MG63 (cell line): Measurements from ENCODE around the gene SCNN1B. TPM values are rescaled to one million over a fixed set of nuclear protein-coding genes. Genes with fewer than 3 reads are reported as not detected.
"Not testable (repeated sequence)": the region's sequence is repeated elsewhere in the genome, so short reads cannot be mapped to it uniquely, and the experiment has no call there.

Experiments used
- DNase-seq: peaks from one replicate; pipeline ENCODE4 v3.0.0-alpha.2; 2020
- H3K27me3 ChIP-seq: fragments of 250-450 bp; sonication (Bioruptor Pico); 2 replicates; pipeline ENCODE4 v1.5.1; 2020; ENCODE audit warnings: mild to moderate bottlenecking, moderate library complexity
- H3K36me3 ChIP-seq: fragments of 250-450 bp; sonication (Bioruptor Pico); 2 replicates; pipeline ENCODE4 v1.5.1; 2020; ENCODE audit warnings: mild to moderate bottlenecking, moderate library complexity
- H3K4me3 ChIP-seq: fragments of 250-450 bp; sonication (Bioruptor Pico); 2 replicates; pipeline ENCODE4 v1.5.1; 2020; ENCODE audit warnings: mild to moderate bottlenecking, moderate library complexity
- H3K9me3 ChIP-seq: fragments of 250-450 bp; sonication (Bioruptor Pico); 2 replicates; pipeline ENCODE4 v1.5.1; 2020; ENCODE audit warnings: mild to moderate bottlenecking, moderate library complexity
- total RNA-seq: library from RNA; depleted of rRNA; stranded (reverse); fragments of >200 nt; shearing (Covaris generic); gene quantifications from 2 replicates; pipeline ENCODE4 v1.2.3, GENCODE V29; 2014; ENCODE audit warnings: low replicate concordance

The SCNN1B gene
- total RNA-seq, 1 experiment from 2014 or later: not detected

- Histone ChIP-seq H3K9me3 (no peaks in the 10 kb centered on the region), H3K36me3 (no peaks in the 10 kb centered on the region), H3K27me3 (no peaks in the 10 kb centered on the region), H3K4me3 (no peak overlapping the region)
- no peak for DNase-seq
Measured at GRCh38 chr16:23356941-23357340, 54.8 kb downstream of the SCNN1B start.

GRCh38 chr16:23357761-23358290 is 55.7 kb downstream of the SCNN1B start:
- Histone ChIP-seq H3K9me3 (no peaks in the 10 kb centered on the region), H3K36me3 (no peaks in the 10 kb centered on the region), H3K4me3 (no peak overlapping the region), H3K27me3 (no peaks in the 10 kb centered on the region)
- DNase-seq: no peak

- Histone ChIP-seq H3K9me3 (no peaks in the 10 kb centered on the region), H3K27me3 (no peaks in the 10 kb centered on the region), H3K4me3 (no peak overlapping the region), H3K36me3 (no peaks in the 10 kb centered on the region)
- no peak for DNase-seq
Measured at GRCh38 chr16:23359092-23359760, 57.1 kb downstream of the SCNN1B start.

- no peak overlapping the region for H3K4me3 ChIP-seq
- H3K9me3 ChIP-seq: no peaks in the 10 kb centered on the region
- no peaks in the 10 kb centered on the region for H3K27me3 ChIP-seq
- no peak for DNase-seq
- H3K36me3 ChIP-seq: no peaks in the 10 kb centered on the region
Measured at GRCh38 chr16:23362460-23363317, 60.6 kb downstream of the SCNN1B start.

GRCh38 chr16:23365602-23366240 is 63.6 kb downstream of the SCNN1B start:
- no peaks in the 10 kb centered on the region for H3K36me3 ChIP-seq
- peaks cover 2% of the 10 kb centered on the region; the same call in 1 of the 2 replicates for H3K27me3 ChIP-seq
- H3K4me3 ChIP-seq: no peak overlapping the region
- no peaks in the 10 kb centered on the region for H3K9me3 ChIP-seq
- DNase-seq: no peak

- H3K4me3 ChIP-seq, DNase-seq, H3K27me3 ChIP-seq, H3K9me3 ChIP-seq, H3K36me3 ChIP-seq: not testable (repeated sequence)
Measured at GRCh38 chr16:23366341-23366740, 64.2 kb downstream of the SCNN1B start.

- H3K4me3 ChIP-seq: no peak overlapping the region
- H3K9me3 ChIP-seq: no peaks in the 10 kb centered on the region
- no peak for DNase-seq
- H3K27me3 ChIP-seq: peaks cover 2% of the 10 kb centered on the region; the same call in 1 of the 2 replicates
- H3K36me3 ChIP-seq: no peaks in the 10 kb centered on the region
Measured at GRCh38 chr16:23367564-23367963, 65.5 kb downstream of the SCNN1B start.

GRCh38 chr16:23367988-23368387 is 65.9 kb downstream of the SCNN1B start:
- no peak for DNase-seq
- no peaks in the 10 kb centered on the region for H3K36me3 ChIP-seq
- no peaks in the 10 kb centered on the region for H3K9me3 ChIP-seq
- peaks cover 2% of the 10 kb centered on the region; the same call in 1 of the 2 replicates for H3K27me3 ChIP-seq
- no peak overlapping the region for H3K4me3 ChIP-seq

GRCh38 chr16:23368469-23368868 is 66.4 kb downstream of the SCNN1B start:
- H3K9me3 ChIP-seq: no peaks in the 10 kb centered on the region
- no peak for DNase-seq
- H3K36me3 ChIP-seq: no peaks in the 10 kb centered on the region
- peaks cover 2% of the 10 kb centered on the region; the same call in 1 of the 2 replicates for H3K27me3 ChIP-seq
- no peak overlapping the region for H3K4me3 ChIP-seq

GRCh38 chr16:23369416-23369815 is 67.3 kb downstream of the SCNN1B start:
- DNase-seq: no peak
- peaks cover 2% of the 10 kb centered on the region; the same call in 1 of the 2 replicates for H3K27me3 ChIP-seq
- H3K4me3 ChIP-seq: no peak overlapping the region
- no peaks in the 10 kb centered on the region for H3K36me3 ChIP-seq
- H3K9me3 ChIP-seq: no peaks in the 10 kb centered on the region

- H3K9me3 ChIP-seq: no peaks in the 10 kb centered on the region
- DNase-seq: no peak
- H3K4me3 ChIP-seq: no peak overlapping the region
- peaks cover 2% of the 10 kb centered on the region; the same call in 1 of the 2 replicates for H3K27me3 ChIP-seq
- no peaks in the 10 kb centered on the region for H3K36me3 ChIP-seq
Measured at GRCh38 chr16:23371368-23371767, 69.3 kb downstream of the SCNN1B start.

GRCh38 chr16:23373436-23374219 is 71.5 kb downstream of the SCNN1B start:
- Histone ChIP-seq H3K27me3 (peaks cover under 1% of the 10 kb centered on the region; the same call in 1 of the 2 replicates), H3K36me3 (no peaks in the 10 kb centered on the region), H3K9me3 (no peaks in the 10 kb centered on the region), H3K4me3 (no peak overlapping the region)
- no peak for DNase-seq

- no peak for DNase-seq
- H3K27me3 ChIP-seq: no peaks in the 10 kb centered on the region; the same call in 1 of the 2 replicates
- H3K36me3 ChIP-seq: no peaks in the 10 kb centered on the region
- no peak overlapping the region for H3K4me3 ChIP-seq
- no peaks in the 10 kb centered on the region for H3K9me3 ChIP-seq
Measured at GRCh38 chr16:23374721-23375510, 72.8 kb downstream of the SCNN1B start.

GRCh38 chr16:23375643-23376042 is 73.5 kb downstream of the SCNN1B start:
- Histone ChIP-seq H3K4me3 (no peak overlapping the region), H3K27me3 (no peaks in the 10 kb centered on the region), H3K36me3 (no peaks in the 10 kb centered on the region), H3K9me3 (no peaks in the 10 kb centered on the region)
- no peak for DNase-seq

GRCh38 chr16:23377071-23377931 is 75.2 kb downstream of the SCNN1B start:
- Histone ChIP-seq H3K27me3 (no peaks in the 10 kb centered on the region), H3K4me3 (no peak overlapping the region), H3K9me3 (no peaks in the 10 kb centered on the region), H3K36me3 (no peaks in the 10 kb centered on the region)
- no peak for DNase-seq
